HEK293 (cell line): ENCODE data around the gene PRKAG3.

Source experiments
- CTCF ChIA-PET: fragments of 350-600 bp; formaldehyde crosslinking; extraction: SDS; loops from one replicate; lab custom pipeline; 2021; ENCODE audit warnings: antibody characterized with exemption; lab: Yijun Ruan, JAX
- POLR2A ChIA-PET: fragments of 300-600 bp; formaldehyde crosslinking; extraction: SDS; loops from one replicate; lab custom pipeline; 2020; ENCODE audit warnings: antibody characterized with exemption, inconsistent platforms; lab: Yijun Ruan, JAX
- H3K27ac ChIP-seq: fragments of 200-500 bp; sonication (Bioruptor generic); 2 replicates; pipeline ENCODE4 v1.5.1; 2014; ENCODE audit warnings: low read depth, low read length, control low read depth, inconsistent platforms; ENCODE audit errors: extremely low read depth
- H3K36me3 ChIP-seq, 2 experiments: fragments of 200-500 bp in 1 of 2; sonication (Bioruptor generic) in 1 of 2; 1 replicate in 1 of 2; 2 replicates in 1 of 2; pipeline ENCODE4 v1.5.1; 2014 to 2017; ENCODE audit warnings: inconsistent platforms in 2 of 2, low read length in 2 of 2; ENCODE audit not compliant: control insufficient read depth in 2 of 2, insufficient read depth in 1 of 2
- H3K4me1 ChIP-seq: fragments of 200-500 bp; sonication (Bioruptor generic); 2 replicates; pipeline ENCODE4 v1.5.1; 2014; ENCODE audit warnings: mild to moderate bottlenecking, low read length, inconsistent platforms; ENCODE audit not compliant: control insufficient read depth, insufficient read depth
- H3K4me3 ChIP-seq: 2 replicates; pipeline ENCODE4 v1.5.1; 2011; ENCODE audit warnings: low read depth, mild to moderate bottlenecking, control low read depth, low read length, moderate library complexity
- H3K9me3 ChIP-seq: fragments of 200-500 bp; sonication (Bioruptor generic); 2 replicates; pipeline ENCODE4 v1.5.1; 2014; ENCODE audit warnings: low read depth, low read length, inconsistent platforms; ENCODE audit not compliant: control insufficient read depth, insufficient read depth
- EGR2 ChIP-seq: fragments of 450-650 bp; formaldehyde crosslinking; IDR thresholded peaks from 2 replicates; pipeline ENCODE4 v1.5.1; 2016; ENCODE audit warnings: low read depth, missing biosample characterization, missing genetic modification characterization
- GLIS2 ChIP-seq: fragments of 450-650 bp; formaldehyde crosslinking; IDR thresholded peaks from 2 replicates; pipeline ENCODE4 v1.5.1; 2016; ENCODE audit warnings: missing biosample characterization, missing genetic modification characterization
- ZFHX2 ChIP-seq: fragments of 450-650 bp; formaldehyde crosslinking; conservative IDR thresholded peaks from 2 replicates; pipeline ENCODE4 v1.5.1; 2016; ENCODE audit warnings: missing biosample characterization, missing genetic modification characterization
- ZNF23 ChIP-seq: fragments of 450-650 bp; formaldehyde crosslinking; IDR thresholded peaks from 2 replicates; pipeline ENCODE4 v1.5.1; 2016; ENCODE audit warnings: missing biosample characterization, missing genetic modification characterization, borderline replicate concordance
- ZNF350 ChIP-seq: fragments of 450-650 bp; formaldehyde crosslinking; IDR thresholded peaks from 2 replicates; pipeline ENCODE4 v1.5.0; 2017; ENCODE audit warnings: missing biosample characterization, mild to moderate bottlenecking, missing genetic modification characterization
- ZNF510 ChIP-seq: fragments of 450-650 bp; formaldehyde crosslinking; IDR thresholded peaks from 2 replicates; pipeline ENCODE4 v1.5.1; 2018; ENCODE audit warnings: mild to moderate bottlenecking, missing genetic modification characterization, missing biosample characterization; ENCODE audit not compliant: insufficient replicate concordance
- ZNF561 ChIP-seq: fragments of 450-650 bp; IDR thresholded peaks from 2 replicates; pipeline ENCODE4 v1.5.1; 2018; ENCODE audit warnings: missing biosample characterization, missing genetic modification characterization, borderline replicate concordance
- ZNF600 ChIP-seq: fragments of 450-650 bp; formaldehyde crosslinking; IDR thresholded peaks from 2 replicates; pipeline ENCODE4 v1.5.1; 2016; ENCODE audit warnings: missing biosample characterization, missing genetic modification characterization
- ZNF776 ChIP-seq: fragments of 450-650 bp; formaldehyde crosslinking; IDR thresholded peaks from 2 replicates; pipeline ENCODE4 v1.5.0; 2017; ENCODE audit warnings: missing biosample characterization, missing genetic modification characterization, borderline replicate concordance
- ZNF777 ChIP-seq: fragments of 450-650 bp; formaldehyde crosslinking; IDR thresholded peaks from 2 replicates; pipeline ENCODE4 v1.5.1; 2017; ENCODE audit warnings: missing biosample characterization, missing genetic modification characterization, borderline replicate concordance
- TF ChIP-seq, protein P1 (sequence below): fragments of 450-650 bp; formaldehyde crosslinking; conservative IDR thresholded peaks from 2 replicates; pipeline ENCODE4 v1.5.1; 2016; ENCODE audit warnings: low read depth, missing biosample characterization, missing genetic modification characterization
- TF ChIP-seq, protein P2 (sequence below): fragments of 450-650 bp; formaldehyde crosslinking; IDR thresholded peaks from 2 replicates; pipeline ENCODE4 v1.5.1; 2016; ENCODE audit warnings: missing biosample characterization, missing genetic modification characterization
- TF ChIP-seq, protein P3 (sequence below): fragments of 450-650 bp; formaldehyde crosslinking; IDR thresholded peaks from 2 replicates; pipeline ENCODE4 v1.5.1; 2017; ENCODE audit warnings: missing biosample characterization, missing genetic modification characterization

The PRKAG3 gene

DNA sequence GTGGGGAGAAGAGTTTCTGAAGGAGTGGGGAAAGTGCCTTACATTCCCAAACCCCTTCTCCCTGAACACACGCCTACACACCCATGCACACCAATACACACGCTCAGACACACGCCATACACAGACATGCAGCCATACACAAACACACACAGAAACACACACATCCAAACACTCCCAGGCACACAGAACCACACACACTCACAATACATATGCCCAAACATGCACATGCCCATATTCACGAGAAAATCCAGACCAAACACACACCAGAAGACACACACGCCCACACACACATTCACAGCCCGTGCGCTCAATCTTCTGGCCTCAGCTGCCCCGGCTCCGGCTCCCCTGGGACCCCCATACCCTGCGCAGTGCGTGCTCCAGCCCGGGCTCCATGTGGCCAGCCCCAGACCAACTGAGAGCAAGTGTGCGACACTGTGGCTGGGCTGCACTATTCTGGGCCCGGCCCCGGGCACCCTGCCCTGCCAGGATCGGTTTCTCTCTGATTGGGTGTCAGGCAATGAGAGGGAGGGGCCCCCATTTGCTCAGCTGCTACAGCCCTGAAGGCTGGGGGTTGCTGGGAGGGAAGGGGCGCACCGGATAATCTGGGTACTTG lies at the start of gene PRKAG3:
TSS of gene PRKAG3 (minus strand) at position 426 of the 613 bp plus-strand sequence.
- TF ChIP-seq ZNF776 (tag by site-specific recombination): no peak
- TF ChIP-seq ZNF561 (tag by site-specific recombination): no peak
- no peak for TF ChIP-seq ZNF510 (tag by site-specific recombination)
- no peak for TF ChIP-seq ZNF350 (tag by site-specific recombination)
- TF ChIP-seq, protein P1, sequence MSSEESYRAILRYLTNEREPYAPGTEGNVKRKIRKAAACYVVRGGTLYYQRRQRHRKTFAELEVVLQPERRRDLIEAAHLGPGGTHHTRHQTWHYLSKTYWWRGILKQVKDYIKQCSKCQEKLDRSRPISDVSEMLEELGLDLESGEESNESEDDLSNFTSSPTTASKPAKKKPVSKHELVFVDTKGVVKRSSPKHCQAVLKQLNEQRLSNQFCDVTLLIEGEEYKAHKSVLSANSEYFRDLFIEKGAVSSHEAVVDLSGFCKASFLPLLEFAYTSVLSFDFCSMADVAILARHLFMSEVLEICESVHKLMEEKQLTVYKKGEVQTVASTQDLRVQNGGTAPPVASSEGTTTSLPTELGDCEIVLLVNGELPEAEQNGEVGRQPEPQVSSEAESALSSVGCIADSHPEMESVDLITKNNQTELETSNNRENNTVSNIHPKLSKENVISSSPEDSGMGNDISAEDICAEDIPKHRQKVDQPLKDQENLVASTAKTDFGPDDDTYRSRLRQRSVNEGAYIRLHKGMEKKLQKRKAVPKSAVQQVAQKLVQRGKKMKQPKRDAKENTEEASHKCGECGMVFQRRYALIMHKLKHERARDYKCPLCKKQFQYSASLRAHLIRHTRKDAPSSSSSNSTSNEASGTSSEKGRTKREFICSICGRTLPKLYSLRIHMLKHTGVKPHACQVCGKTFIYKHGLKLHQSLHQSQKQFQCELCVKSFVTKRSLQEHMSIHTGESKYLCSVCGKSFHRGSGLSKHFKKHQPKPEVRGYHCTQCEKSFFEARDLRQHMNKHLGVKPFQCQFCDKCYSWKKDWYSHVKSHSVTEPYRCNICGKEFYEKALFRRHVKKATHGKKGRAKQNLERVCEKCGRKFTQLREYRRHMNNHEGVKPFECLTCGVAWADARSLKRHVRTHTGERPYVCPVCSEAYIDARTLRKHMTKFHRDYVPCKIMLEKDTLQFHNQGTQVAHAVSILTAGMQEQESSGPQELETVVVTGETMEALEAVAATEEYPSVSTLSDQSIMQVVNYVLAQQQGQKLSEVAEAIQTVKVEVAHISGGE (tag by site-specific recombination): no peak
- TF ChIP-seq ZFHX2 (tag by site-specific recombination): peak; percentile 74
- TF ChIP-seq ZNF777 (tag by site-specific recombination): no peak
- TF ChIP-seq ZNF23 (tag by site-specific recombination): no peak
- TF ChIP-seq ZNF600 (tag by site-specific recombination): peak; percentile 42
- peak; percentile 56 for TF ChIP-seq EGR2 (tag by site-specific recombination)
- H3K9me3 ChIP-seq: no peaks in the 10 kb centered on the region
- no peak within 1 kb of the TSS for H3K4me3 ChIP-seq
- CTCF ChIA-PET: no interaction called here
- H3K4me1 ChIP-seq: peaks cover 13% of the 10 kb centered on the region
- no peaks in the 10 kb centered on the region for H3K36me3 ChIP-seq
- POLR2A ChIA-PET: interaction anchor here (0.6 kb wide), 1 partner anchor 172 kb away, joined by 3 read pairs; the partner anchor contains the start of genes BCS1L and ZNF142
- H3K27ac ChIP-seq: no peak within 1 kb of the TSS

DNA sequence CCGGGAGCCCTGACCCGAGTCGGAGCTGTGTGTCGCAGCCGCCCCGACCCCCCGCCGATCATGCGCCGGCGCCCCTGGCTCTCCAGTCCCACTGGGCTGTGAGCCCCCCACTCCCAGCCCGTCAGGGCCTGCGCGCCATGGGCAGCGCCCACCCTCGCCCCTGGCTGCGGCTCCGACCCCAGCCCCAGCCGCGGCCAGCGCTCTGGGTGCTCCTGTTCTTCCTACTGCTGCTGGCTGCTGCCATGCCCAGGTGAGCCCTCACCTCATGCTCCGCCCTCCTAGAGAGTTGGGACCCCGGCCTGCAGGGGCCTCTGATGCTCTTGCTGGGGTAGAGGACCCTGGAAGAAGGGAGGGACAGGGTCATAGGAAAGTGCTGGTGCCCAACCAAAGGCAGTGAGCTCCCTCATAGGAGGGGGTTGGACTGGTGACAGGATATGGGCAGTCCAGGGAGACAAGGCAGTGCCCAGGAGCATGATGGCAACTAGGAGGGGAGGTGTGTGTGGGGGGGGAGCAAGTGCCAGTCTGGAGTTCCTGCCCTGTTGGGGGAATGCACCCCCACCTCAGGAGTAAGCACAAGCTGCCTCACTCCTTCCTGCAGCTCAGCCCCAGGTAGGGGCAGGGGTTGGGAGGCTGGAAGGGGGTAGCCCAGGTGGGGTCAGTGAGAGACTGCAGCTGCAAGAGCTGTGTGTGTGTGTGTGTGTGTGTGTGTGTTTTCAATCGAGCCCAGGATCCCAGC lies 49.4 kb upstream of the PRKAG3 start:
- Histone ChIP-seq H3K9me3 (no peaks in the 10 kb centered on the region), H3K4me1 (peaks cover 3% of the 10 kb centered on the region), H3K36me3 (no peaks in the 10 kb centered on the region), H3K4me3 (no peak overlapping the region), H3K27ac (no peak overlapping the region)
- TF ChIP-seq, protein P2, sequence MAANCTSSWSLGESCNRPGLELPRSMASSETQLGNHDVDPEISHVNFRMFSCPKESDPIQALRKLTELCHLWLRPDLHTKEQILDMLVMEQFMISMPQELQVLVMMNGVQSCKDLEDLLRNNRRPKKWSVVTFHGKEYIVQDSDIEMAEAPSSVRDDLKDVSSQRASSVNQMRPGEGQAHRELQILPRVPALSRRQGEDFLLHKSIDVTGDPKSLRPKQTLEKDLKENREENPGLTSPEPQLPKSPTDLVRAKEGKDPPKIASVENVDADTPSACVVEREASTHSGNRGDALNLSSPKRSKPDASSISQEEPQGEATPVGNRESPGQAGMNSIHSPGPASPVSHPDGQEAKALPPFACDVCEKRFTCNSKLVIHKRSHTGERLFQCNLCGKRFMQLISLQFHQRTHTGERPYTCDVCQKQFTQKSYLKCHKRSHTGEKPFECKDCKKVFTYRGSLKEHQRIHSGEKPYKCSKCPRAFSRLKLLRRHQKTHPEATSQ (tag by site-specific recombination): no peak
- TF ChIP-seq, protein P3, sequence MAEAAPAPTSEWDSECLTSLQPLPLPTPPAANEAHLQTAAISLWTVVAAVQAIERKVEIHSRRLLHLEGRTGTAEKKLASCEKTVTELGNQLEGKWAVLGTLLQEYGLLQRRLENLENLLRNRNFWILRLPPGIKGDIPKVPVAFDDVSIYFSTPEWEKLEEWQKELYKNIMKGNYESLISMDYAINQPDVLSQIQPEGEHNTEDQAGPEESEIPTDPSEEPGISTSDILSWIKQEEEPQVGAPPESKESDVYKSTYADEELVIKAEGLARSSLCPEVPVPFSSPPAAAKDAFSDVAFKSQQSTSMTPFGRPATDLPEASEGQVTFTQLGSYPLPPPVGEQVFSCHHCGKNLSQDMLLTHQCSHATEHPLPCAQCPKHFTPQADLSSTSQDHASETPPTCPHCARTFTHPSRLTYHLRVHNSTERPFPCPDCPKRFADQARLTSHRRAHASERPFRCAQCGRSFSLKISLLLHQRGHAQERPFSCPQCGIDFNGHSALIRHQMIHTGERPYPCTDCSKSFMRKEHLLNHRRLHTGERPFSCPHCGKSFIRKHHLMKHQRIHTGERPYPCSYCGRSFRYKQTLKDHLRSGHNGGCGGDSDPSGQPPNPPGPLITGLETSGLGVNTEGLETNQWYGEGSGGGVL: peak; percentile 26; the same call in 1 of the 2 replicates
- TF ChIP-seq GLIS2 (tag by site-specific recombination): 0 out of 2 replicates have a peak, but pooled peaks have one; percentile 23
- POLR2A ChIA-PET: interaction anchor here (1.1 to 1.3 kb wide), 2 partner anchors 17 to 20 kb away, joined by 3 to 6 read pairs; no protein-coding TSS in a partner anchor
- CTCF ChIA-PET: interaction anchor here (0.9 to 17.7 kb wide), 4 partner anchors 11 to 99 kb away, joined by 3 to 552 read pairs (median 6); no protein-coding TSS in a partner anchor
